Activated T-cell treated with anti-CD3 and anti-CD28 coated beads for 48 hours (primary cell): ENCODE measurements around the gene SMCHD1.
"Not testable (repeated sequence)": the region's sequence is repeated elsewhere in the genome, so short reads cannot be mapped to it uniquely, and the experiment has no call there.

ENCODE experiments used
- DNase-seq: peaks from one replicate; pipeline ENCODE4 v3.0.0-alpha.2; 2020; ENCODE audit warnings: low read depth

The SMCHD1 gene

GRCh38 chr18:2657788-2658458 is 2.4 kb downstream of the SMCHD1 start:
- DNase-seq: no peak

DNA sequence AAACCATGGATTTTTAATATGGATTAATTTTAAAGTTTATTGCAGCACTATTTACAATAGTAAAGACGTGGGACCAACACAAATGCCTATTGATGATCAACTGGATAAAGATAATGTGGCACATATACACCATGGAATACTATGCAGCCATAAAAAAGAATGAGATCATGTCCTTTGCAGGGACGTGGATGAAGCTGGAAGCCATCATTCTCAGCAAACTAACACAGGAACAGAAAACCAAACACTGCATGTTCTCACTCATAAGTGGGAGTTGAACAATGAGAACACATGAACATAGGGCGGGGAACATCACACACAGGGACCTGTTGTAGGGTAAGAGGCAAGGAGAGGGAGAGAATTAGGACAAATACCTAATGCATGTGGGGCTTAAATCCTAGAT is 5.3 kb downstream of the SMCHD1 start:
- not testable (repeated sequence) for DNase-seq

GRCh38 chr18:2662288-2662687 is 6.8 kb downstream of the SMCHD1 start:
- DNase-seq: not testable (repeated sequence)

- no peak for DNase-seq
These were observed 7.5 kb downstream of the SMCHD1 start for GRCh38 chr18:2662990-2663389.

- no peak for DNase-seq
These were observed 16.9 kb downstream of the SMCHD1 start for GRCh38 chr18:2672410-2672809.

GRCh38 chr18:2672872-2673271 is 17.3 kb downstream of the SMCHD1 start:
- no peak for DNase-seq

- DNase-seq: not testable (repeated sequence)
These were observed 23.4 kb downstream of the SMCHD1 start for GRCh38 chr18:2678933-2679332.

- no peak for DNase-seq
These were observed 24.8 kb downstream of the SMCHD1 start for GRCh38 chr18:2680216-2680792.

DNA sequence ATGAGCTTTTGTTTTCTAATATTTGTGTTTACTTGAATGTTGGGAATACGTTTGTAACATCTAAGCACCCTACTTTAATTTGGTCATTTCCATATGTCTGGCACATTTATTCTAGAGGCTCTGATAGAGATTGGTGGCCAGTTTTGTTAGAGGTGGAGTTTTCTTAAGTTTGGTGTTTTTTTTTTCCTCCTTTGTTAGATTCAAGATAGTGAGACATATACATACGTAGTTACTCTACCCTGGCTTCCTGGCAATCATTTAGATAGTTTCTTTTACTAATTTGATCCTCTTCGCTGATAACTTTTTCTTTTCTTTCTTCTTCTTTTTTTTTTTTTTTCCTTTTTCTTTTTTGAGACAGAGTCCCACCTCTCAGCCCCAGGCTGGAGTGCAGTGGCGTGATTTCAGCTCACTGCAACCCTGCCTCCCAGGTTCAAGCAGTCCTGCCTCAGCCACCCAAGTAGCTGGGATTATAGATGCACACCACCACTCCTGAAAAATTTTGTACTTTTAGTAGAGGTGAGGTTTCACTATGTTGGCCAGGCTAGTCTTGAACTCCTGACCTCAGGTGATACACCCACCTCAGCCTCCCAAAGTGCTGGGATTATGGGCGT is 26.6 kb downstream of the SMCHD1 start:
- no peak for DNase-seq

- DNase-seq: no peak
These were observed 27.5 kb downstream of the SMCHD1 start for GRCh38 chr18:2683055-2683454.

- DNase-seq: no peak
These were observed 30.9 kb downstream of the SMCHD1 start for GRCh38 chr18:2686349-2686968.

- no peak for DNase-seq
These were observed 32.0 kb downstream of the SMCHD1 start for GRCh38 chr18:2687390-2688001.

DNA sequence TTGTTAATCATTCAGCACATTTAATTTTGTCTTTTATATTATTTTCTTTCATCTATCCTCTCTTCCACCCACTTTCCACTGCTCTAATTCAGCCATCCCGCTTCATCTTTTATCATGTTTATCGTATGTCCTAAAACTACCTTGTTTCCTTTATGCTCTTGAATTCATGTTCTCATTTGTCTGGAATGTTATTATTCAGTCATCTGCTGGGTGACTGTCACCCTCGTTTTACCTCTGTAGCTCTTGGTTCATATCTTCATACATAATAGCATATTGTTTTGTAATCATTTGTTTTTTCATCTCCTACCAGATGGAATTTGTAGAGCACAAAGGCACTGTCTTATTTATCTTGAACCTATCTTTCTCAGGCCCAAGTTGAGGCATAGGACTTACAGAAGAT is 37.0 kb downstream of the SMCHD1 start:
- no peak for DNase-seq

DNA sequence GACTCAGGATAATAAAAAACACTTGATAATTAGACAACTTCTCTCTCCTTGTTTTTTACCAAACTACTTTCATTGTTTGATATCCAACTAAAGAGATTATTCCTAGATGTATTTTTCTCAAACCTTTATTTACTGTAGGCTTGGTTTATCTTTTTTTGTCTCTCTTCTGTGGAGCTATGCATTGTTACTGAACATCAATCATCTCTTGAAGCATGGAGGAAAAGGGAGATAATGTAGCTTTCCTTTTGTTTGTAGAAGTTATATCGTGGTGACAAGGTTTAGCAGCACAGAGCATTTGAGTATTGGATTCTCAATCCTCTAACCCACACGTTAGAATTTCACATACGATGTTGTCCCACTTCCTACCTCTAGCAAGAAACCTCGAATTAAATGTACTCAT is 41.7 kb downstream of the SMCHD1 start:
- DNase-seq: no peak

DNA sequence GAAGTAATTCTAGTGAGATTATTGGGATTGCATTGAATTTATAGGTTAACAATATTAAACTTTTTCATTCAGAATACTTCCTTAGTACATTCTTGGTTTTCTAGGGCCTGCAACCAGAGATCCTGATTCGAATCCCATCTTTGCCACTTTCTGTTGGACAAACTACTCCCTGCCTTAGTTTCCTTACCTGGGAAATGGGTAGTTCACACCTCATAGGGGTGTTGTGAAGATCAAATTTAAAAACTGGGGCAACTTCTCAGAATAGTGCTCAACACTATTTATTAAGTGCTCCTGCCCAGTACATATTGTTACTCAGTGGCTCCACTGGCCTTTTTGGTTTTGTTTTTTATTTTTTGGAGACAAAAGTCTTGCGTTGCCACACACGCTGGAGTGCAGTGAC is 43.5 kb downstream of the SMCHD1 start:
- DNase-seq: no peak

DNA sequence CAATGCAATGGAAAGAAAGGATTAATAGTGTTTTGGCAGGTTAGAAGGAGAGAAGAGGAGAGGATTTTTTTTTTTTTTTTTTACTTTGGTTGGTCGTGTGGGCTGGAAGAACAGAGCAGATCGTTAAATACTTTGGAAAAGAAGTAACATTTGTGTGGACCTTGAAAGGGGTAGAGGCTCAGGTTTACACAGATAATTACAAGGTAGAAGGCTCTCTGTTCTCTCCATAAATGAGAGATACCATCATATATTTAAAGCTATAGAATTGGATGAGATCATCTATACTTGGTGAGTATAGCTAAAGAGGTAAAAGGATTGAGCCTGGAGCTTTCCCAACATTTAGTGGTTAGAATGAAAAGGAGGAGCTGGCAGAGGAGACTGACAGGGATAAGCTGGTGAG is 49.0 kb downstream of the SMCHD1 start:
- DNase-seq: no peak

DNA sequence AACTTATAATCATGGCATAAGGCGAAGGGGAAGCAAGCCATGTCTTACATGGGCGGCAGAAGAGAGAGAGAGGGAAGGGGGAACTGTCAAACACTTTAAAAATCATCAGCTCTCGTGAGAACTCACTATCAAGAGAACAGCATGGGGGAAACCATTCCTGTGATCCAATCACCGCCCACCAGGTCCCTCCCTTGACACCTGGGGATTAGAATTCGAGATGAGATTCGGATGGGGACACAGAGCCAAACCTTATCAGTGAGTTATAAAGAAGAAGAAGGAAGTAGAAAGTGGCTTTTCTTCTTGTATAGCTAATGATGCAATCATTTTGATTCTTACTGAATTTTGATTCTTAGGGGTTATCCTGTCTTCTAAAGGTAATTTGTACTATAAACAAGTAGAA is 51.4 kb downstream of the SMCHD1 start:
- no peak for DNase-seq

DNA sequence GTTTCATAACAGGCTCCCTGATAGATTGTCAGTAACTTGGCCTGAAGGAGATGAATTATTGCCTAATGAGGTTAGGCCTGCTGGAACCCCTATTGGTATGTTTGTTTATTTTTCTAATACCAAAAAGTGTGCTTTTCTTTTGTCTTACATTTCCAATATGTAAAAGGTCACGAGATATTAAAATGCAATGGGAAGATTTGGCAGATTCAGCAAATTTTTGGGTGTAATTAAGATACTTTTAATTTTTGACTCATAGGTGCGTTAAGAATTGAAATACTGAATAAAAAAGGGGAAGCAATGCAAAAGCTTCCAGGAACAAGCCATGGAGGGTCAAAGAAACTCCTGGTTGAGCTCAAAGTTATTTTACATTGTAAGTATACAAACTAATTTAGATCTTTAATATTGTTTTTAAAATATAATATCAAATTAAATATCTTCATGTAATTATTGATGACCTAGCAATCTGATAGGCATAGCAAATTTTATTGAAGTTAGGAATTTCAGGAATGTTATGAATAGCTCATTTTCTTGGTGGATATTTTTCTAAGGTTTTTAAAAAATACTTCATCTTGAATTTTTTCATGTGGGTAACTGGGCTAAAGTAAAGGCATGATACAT is 52.1 kb downstream of the SMCHD1 start:
- no peak for DNase-seq

- DNase-seq: no peak
These were observed 53.8 kb downstream of the SMCHD1 start for GRCh38 chr18:2709316-2709715.

DNA sequence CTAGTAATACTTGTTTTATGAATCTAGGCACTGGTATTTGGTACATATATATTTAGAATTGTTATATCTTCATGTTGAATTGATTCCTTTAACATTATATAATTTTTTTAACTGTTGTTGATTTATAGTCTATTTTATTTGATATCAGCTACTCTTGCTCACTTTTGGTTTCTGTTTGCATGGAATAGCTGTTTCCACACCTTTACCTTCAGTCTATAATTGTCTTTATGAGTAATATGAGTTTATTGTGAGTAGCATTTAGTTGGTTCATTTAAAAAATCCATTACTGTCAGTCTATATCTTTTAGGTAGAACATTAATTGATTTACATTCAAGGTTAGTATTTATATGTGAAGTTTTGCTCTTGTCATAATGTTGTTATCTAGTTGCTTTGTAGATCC is 58.6 kb downstream of the SMCHD1 start:
- DNase-seq: no peak

GRCh38 chr18:2715990-2716389 is 60.5 kb downstream of the SMCHD1 start:
- no peak for DNase-seq
